HG03432 (cell line): Measurements from ENCODE around the gene ACTR8.
"Not testable (repeated sequence)": the region's sequence is repeated elsewhere in the genome, so short reads cannot be mapped to it uniquely, and the experiment has no call there.

ENCODE experiments used
- ATAC-seq: cut with Tn5 transposase; IDR thresholded peaks from one replicate; pipeline ENCODE4 v1.9.1; 2021; ENCODE audit warnings: mild to moderate bottlenecking, moderate library complexity; ENCODE audit not compliant: unreplicated experiment

ACTR8 gene, protein sequence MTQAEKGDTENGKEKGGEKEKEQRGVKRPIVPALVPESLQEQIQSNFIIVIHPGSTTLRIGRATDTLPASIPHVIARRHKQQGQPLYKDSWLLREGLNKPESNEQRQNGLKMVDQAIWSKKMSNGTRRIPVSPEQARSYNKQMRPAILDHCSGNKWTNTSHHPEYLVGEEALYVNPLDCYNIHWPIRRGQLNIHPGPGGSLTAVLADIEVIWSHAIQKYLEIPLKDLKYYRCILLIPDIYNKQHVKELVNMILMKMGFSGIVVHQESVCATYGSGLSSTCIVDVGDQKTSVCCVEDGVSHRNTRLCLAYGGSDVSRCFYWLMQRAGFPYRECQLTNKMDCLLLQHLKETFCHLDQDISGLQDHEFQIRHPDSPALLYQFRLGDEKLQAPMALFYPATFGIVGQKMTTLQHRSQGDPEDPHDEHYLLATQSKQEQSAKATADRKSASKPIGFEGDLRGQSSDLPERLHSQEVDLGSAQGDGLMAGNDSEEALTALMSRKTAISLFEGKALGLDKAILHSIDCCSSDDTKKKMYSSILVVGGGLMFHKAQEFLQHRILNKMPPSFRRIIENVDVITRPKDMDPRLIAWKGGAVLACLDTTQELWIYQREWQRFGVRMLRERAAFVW

DNA sequence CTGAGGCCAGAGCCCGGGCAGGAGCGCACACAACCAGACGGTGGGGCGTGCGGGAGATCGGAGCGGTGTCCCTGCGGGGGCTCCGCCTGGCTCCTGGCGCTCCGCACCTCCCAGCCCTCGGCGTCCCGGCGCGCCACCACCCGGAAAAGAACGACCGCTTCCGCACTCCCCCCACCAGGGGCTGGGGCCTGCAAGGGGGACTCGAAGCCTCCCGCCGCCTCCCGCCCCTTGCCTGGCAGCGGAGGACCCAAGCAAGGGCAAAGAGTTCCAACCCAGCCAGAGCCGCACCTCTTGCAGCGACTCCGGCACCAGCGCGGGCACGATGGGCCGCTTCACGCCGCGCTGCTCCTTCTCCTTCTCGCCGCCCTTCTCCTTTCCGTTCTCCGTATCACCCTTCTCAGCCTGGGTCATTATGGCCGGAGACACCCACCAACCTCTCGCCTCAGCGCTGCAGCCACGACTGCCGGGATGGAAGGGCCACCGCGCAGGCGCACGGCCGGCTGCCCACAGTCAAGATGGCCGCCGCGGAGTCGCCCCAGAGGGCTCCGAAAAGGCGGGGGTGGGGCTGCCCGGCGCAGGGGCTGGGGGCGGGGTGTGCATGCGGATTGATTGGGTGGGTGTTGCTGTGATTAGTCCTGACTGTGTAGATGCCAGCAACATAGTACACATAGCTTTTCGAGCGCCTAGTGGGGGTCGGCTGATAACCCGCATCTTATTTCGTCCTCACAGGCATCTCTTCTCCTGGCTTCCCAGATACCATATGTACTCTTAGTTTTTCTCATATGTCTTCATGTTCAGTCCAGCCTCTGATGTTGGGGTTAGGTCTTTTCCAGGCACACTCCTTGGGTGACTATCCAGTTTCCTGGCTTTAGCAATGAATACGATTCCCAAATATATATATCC, at the start of gene ACTR8:
TSS of gene ACTR8 (minus strand) at position 462 of the 903 bp plus-strand sequence. CDS start at position 411, 51 bp downstream.
- ATAC-seq, result peak; percentile 94

DNA sequence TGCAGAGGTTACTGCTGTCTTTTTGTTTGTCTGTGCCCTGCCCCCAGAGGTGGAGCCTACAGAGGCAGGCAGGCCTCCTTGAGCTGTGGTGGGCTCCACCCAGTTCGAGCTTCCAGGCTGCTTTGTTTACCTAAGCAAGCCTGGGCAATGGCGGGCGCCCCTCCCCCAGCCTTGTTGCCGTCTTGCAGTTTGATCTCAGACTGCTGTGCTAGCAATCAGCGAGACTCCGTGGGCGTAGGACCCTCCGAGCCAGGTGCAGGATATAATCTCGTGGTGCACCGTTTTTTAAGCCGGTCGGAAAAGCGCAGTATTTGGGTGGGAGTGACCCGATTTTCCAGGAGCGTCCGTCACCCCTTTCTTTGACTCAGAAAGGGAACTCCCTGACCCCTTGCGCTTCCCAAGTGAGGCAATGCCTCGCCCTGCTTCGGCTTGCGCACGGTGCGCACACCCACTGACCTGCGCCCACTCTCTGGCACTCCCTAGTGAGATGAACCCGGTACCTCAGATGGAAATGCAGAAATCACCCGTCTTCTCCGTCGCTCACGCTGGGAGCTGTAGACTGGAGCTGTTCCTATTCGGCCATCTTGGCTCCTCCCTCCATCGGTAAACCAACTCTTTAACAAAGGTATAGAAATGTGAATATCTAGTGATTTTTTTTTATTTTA, 45.4 kb upstream of the ACTR8 start:
- not testable (repeated sequence) for ATAC-seq

DNA sequence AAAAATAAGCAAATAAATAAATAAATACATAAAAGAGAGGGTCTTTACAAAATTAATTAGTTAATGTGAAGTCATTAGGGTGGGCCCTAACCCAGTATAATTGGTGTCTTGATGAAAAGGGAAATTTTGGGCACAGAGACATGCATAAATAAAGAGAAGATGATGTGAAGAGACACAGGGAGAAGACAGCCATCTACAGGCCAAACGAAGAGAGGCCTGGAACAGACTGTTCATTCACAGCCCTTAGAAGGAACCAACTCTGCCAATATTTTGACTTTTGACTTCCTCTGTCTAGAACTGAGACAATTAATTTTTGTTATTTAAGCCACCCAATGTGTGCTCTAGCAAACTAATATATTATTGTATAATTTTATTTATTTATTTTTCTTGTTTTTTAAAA, 39.3 kb upstream of the ACTR8 start:
- ATAC-seq, result no peak

DNA sequence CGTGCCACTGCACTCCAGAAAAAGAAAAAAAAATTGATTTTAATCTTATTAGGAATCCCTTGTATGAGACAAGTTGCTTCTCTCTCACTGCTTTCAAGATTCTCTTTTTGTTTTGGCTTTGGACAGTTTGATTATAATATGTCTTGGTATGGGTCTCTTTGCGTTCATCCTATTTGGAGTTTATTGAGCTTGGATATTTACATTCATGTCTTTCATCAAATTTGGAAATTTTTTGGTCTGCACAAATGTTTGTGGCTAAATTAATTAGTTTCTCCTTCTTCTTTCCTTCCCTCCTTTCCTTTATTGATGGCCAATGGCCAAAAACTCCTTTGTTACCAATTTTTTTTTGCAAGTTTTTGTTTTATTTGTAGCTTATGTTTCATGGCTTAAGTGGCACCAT, 37.8 kb upstream of the ACTR8 start:
- ATAC-seq, result no peak

DNA sequence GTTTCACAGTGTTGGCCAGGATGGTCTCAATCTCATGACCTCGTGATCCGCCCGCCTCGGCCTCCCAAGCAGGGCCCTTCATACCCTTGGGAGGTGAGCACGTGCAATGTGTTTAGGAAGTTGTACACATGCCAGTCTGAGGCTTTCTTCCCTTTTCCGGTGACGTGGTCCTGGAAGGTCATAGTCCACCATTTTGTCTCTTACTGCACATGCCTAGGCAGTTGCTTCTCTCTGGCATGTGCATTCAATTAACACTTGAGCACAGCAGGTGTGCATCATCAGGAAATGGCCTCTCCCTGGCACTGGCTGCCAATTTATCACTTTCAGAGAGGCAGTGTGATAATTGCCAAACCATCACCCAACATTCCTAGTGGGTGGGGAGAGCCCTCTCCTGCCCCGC, 31.4 kb upstream of the ACTR8 start:
- no peak for ATAC-seq

DNA sequence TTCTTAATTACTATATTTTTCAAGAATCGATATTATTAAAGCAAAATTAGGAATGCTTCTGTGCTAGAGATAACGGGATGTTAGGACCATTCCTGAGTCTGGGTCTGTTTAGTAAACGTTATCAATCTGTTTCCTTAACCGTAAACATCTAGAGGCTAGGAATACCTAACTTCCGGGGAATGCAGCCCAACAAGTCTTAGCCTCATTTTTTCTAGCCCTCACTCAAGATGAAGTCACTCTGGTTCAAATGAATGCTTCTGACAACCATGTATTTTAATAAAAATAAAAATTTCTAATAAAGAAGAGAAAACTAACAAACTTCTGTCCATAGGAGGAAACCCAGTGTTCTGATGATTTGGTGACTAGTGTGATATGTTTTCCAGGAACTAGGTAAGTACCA, 20.8 kb upstream of the ACTR8 start:
- ATAC-seq, result no peak

DNA sequence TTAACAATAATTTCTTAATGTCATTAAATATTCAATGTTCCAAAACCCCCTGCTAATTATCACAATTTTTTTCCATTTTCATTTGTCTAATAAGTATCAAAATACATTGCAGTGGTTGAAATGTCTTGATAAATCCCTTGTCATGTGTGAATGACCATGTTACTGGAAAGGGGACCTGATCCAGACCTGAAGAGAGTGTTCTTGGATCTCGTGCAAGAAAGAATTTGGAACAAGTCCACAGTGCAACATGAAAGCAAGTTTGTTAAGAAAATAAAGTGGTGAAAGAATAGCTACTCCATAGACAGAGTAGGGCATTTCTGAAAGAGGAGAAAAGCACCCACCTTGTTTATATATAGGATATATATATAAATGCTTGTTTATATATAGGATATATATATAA, 20.1 kb upstream of the ACTR8 start:
- ATAC-seq, result no peak

DNA sequence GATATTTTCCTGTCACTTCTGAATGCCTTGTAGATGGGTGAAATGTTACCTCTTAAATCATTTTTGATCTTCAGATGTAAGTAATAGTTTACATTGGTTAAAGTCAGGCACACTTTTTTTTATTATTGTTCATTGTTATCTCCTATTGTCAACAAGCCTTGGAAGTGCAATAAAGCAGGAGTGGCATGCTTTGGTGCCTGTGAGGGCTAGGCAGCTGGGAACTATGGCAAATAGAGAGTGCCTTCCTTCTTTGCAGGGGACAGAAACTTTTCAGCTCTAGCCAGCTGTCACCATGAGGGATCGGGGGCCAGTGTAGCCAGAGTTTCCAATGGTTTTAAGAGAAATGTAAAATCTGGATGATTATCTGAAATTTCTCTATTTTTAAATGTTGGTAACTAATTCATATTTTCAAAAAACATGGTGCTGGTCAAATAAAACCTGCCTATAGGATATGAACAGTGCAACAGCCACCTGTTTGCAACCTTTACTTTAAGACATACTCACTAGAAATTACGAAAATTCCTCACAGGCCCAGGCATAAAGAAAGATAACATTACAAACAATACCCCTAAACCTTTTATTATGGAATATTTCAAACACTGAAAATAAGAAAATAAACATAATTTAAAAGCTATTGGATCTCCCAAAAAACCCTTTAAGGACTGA, 18.8 kb upstream of the ACTR8 start:
- ATAC-seq, result no peak

DNA sequence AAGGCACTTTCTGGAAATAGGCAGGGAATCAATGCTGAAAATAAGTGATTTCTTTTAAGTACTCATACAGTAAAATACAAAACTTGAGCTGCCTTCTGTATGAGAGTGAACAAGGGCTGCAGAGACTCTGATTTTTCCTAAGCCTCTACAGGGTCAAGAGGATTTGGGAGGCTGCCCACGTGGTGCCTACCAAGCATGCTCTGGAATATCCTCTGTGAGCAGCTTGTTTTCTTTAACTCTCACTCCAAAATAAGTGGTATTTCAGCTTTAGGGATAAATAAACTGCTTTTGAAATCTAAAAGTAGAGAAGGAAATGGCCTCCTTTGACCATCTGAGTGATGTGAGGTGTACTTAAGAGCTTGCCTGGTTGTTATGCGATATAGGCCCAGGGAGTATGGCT, 17.8 kb upstream of the ACTR8 start:
- no peak for ATAC-seq

DNA sequence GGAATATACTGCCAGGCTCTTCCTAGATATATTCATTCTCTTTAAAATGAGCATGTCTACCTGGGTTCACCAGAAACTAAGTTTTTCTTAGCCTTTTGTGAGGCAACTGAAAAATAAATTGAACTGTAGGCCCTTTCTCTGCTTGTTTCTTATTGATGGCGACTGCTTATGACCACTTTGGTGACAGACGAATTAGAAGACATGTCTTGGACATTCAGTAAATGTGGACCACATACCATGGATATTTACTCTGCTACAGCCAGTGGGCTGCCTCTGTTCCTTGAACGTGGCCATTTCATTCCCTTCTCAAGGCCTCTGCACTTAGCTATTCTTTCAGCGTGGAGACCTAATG, 10.3 kb upstream of the ACTR8 start:
- ATAC-seq, result no peak

DNA sequence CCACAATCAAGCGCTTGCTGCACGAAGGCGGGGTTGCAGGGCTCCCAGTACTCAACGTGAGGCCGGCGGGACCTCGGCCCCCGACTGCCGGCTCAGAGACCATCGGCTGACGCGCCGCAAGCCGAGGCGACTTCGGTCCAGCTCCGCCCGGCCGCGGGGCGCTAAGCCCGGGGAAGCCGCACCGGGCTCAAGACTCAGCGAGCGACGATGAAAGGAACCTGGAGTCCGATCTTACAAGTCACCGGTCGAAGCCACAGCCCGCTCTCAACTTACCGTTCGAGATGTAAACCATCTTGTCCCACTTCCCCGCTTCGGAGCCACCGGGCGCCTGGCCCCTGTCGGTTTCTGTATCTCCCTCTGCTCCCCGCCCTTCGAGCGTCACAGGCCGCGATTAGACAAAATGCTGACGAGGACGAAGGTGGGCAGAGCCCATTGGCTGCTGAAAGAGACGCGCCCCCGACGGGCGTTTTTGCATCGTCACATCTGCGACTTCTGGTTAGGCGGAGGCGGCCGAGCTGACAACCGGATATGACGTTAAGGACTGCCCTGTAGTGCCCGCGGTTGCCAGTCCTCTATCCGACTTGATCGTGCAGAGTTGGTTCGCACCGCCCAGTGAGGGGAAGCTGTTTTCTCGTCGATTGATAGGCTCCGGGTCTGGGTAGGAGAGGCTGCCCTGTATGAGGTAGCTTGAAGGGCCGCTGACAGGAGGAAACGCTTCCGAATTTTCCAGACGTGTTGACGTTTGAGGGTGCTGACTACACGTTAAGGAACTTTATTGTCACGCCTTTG, 9.7 kb upstream of the ACTR8 start, which contains the start of gene SELENOK:
TSS of gene SELENOK (minus strand) at position 363 of the 789 bp plus-strand sequence.
- peak; percentile 97 for ATAC-seq

DNA sequence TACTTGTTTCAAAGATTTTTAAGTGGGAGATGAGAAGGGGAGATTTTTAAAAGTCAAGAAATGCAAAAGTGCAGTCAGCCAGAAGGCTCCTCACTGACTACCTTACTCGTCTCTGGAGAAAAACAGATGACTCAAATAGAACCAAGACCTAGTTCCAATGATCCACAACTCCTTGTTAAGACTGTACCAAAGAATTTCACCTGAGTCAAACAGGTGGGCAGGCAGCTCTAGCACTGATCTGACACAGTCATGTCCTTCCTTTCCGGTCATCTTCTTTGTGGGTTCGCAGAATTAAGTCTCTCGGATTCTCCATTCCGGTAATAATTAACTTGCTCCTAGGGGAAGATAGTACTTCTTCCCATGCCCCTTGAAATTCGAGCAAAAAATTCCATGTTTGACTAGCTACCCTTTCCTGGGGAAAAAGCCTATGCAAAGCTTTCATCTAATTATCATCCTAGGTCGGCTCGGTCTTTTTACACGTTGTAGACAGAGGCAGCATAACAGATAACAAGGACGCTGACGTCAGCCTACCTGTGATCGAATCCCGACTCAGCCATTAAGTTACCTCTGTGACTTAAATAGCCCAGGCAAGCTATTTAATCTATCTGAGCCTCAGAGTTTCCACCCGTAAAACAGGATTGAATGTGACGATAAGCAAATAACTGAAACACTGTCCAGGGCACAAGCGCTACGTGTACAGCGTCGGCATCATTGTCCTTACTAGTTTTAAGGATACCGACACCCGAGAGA, 8.9 kb upstream of the ACTR8 start:
- ATAC-seq, result peak; percentile 16

DNA sequence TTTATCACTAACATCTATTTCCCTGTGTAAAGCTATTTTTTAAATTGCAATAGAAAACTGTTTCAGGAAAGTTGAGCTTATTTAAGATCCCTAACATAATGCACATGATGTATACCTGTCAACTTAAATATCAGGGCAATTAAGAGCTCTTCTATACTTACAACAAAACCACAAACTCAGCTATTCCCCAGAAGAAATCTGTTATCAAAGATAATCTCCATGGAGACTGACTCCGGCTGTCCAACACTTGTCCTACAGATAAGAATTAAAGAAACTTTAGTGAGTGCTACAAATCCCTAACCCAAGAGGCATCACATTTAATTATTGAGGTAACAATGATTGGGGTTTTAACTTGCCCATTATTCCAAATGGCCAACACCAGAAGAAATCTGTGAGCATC, 6.3 kb upstream of the ACTR8 start:
- ATAC-seq, result no peak

DNA sequence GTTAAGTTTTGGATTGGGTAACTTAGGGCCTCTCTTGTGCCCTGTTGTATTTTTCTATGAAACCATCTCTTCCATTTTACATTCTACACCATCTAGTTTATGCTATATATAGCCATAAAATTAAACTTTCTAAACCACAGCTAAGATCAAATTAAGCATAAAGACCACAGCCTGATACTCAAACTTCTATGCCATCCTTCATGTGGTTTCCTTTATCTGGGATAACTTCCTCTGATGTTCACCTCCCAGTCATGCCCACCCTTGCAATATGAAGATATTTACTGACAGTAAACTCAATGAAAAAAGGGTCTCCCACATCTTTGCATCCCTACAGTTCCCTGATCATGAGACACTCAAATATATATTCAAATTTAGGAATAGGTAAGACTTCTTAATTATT, 5.5 kb upstream of the ACTR8 start:
- no peak for ATAC-seq

DNA sequence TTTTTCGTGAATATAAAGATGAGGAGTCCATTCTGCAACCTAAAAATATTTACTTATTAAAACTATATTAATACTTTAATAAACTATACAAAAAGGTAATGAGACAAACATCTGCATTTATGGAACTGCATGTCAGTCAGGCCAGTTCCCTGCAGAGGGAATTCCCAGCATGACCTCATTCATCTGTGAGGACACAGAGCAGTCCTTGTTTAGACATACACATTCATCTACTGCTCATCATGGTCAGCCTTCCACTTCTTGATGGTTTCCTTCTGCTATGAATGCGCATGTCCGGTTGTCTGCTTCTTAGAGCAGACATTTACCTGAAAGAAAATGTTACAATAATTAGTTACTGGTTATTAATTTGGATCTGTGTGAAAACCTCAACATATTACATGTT, 3.3 kb upstream of the ACTR8 start:
- ATAC-seq, result no peak

DNA sequence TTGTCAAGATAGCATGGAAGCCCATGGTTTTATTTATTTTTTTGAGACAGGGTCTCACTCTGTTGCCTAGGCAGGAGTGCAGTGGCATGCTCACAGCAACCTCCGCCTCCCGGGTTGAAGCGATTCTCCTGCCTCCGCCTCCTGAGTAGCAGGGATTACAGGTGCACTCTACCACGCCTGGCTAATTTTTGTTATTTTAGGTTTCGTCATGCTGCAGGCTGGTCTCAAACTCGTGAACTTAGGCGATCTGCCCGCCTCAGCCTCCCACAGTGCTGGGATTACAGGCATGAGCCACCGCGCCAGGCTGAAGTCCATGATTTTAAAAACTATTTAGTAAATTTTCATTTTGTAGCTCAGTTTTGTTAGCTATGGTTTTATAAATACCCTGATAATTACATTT, 2.7 kb upstream of the ACTR8 start:
- ATAC-seq, result no peak

DNA sequence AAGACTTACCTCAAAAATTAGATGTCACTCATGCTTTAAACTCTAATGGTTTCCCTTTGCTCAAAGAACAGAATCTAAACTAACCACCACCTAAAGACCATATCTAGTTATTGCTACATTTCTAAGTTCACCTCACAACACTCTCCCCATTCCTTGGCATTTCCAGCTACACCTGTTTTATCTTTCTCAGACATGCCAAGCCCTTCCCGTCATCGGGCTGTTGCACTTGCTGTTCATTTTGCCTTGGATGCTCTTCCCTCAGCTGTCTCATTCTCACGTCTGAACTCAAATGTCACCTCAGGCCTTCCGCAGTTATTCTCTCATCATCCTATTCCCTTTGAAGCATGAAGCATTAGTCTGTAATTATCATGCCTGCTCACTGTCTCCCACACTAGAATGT, 1.1 kb upstream of the ACTR8 start:
- no peak for ATAC-seq

DNA sequence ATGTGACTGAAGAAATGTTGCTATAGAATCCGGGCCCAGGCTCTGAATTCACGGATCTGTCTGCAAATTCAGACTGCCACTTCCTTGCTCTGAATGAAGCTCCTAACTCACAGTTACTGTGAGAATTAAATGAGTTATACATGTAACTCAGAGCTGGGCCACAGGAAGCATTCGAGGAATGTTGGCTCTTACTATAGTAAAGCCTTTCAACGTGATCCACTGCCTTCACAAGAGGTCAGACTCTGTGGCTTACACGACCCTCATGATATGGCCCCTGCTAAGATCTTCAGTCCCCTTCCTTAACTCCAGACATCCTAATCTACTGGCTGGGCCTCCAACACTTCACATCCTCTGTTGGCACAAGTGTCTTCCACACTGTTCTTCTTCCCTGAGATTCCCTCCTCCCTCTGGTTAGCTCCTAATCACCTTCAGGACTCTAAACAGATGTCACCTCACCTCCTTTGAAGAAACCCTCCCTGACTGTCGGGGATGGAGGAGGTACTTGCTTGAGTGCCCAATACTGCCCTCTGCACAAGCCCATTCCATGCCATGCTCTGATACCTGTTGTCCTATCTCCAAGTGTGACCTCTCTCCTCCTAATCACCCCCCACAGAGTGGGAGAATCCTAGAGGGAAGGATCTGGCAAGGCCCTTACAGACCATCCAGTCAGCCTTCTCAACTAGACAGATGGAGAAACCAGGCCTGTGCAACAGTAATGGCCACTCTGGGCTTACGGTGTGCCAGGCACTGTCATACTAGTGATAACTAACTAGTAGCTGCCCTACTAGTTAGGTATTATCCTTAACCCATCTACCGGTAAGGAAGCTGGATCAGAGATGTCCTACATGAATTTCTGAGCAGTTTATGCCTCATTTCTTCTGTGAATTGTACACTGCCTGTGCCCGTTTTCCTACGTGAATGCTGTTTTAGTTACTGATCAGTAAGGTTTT, 1.3 kb downstream of the ACTR8 start:
- ATAC-seq, result no peak
